Muscle of back (tissue), 11 donors: ENCODE measurements around the gene COL5A3. TPM values are rescaled to one million over a fixed set of nuclear protein-coding genes. Genes with fewer than 3 reads are reported as not detected.

Experiments
- DNase-seq, 3 donors: peaks; one replicate each; pipeline versions ENCODE4 v3.0.0 to v3.0.0-alpha.2; 2013
- polyA plus RNA-seq, 10 donors: library from polyadenylated mRNA; unstranded; fragments of 120-200 nt; gene quantifications; one replicate each; pipeline ENCODE4 v1.2.1, GENCODE V29; 2013; ENCODE audit not compliant: insufficient read length in 10 of 10

Gene COL5A3
- polyA plus RNA-seq, 10 donors = 55.3 to 119 (median 78.8) TPM

DNA sequence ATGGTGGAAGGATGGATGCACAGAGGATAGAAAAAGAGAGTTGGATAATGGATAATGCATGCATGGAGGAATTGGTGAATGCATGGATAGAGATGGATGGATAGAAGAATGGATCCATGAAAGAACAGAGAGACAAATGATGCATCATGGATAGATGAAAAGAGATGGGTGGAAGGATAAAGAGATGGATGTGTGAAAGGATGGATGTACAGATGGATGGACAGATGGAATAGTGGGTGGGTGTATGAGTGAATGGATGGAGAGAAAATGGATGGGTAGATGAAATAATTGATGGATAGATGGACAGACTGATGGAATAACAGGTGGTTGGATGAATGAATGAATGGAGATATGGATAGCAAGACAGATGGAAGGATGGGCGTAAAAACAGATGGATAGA is 99.7 kb downstream of the COL5A3 start:
- no peak for DNase-seq

Other genes starting within 250 kb of the COL5A3 start
- gene ZNF846, start 241.8 kb downstream of the COL5A3 start, polyA plus RNA-seq = 10 to 100 TPM in 5 of 10 donors, 1 to 10 TPM in 5; 5.1 to 15.0 (median 9.5) TPM
- 10 to 100 TPM; 22.8 to 30.1 (median 26.8) TPM for gene FBXL12, start 191.4 kb downstream of the COL5A3 start, polyA plus RNA-seq
- gene UBL5, start 182.6 kb downstream of the COL5A3 start, polyA plus RNA-seq = 100 to 1,000 TPM; 152 to 220 (median 187) TPM
- gene PIN1, start 175.2 kb downstream of the COL5A3 start, polyA plus RNA-seq = 10 to 100 TPM; 51.0 to 80.8 (median 59.4) TPM
- 10 to 100 TPM; 19.3 to 55.9 (median 32.7) TPM for gene OLFM2, start 74.0 kb downstream of the COL5A3 start, polyA plus RNA-seq
- not detected for gene RDH8, start 3.0 kb upstream of the COL5A3 start, polyA plus RNA-seq
- gene SHFL, start 75.8 kb upstream of the COL5A3 start, polyA plus RNA-seq = 10 to 100 TPM in 6 of 10 donors, 1 to 10 TPM in 4; 7.8 to 14.2 (median 10.6) TPM
- 10 to 100 TPM in 3 of 10 donors, 1 to 10 TPM in 6, under 1 TPM in 1; 0.86 to 17.8 (median 7.6) TPM for gene ANGPTL6, start 92.2 kb upstream of the COL5A3 start, polyA plus RNA-seq
- 10 to 100 TPM; 19.0 to 34.2 (median 25.3) TPM for gene PPAN, start 95.9 kb upstream of the COL5A3 start, polyA plus RNA-seq
- gene P2RY11, start 101.2 kb upstream of the COL5A3 start, polyA plus RNA-seq = 10 to 100 TPM in 2 of 10 donors, 1 to 10 TPM in 8; 7.1 to 10.5 (median 8.6) TPM
- gene EIF3G, start 109.4 kb upstream of the COL5A3 start, polyA plus RNA-seq = 100 to 1,000 TPM; 195 to 257 (median 239) TPM
- gene DNMT1, start 184.4 kb upstream of the COL5A3 start, polyA plus RNA-seq = 10 to 100 TPM; 56.0 to 95.6 (median 69.8) TPM
- gene S1PR2, start 220.8 kb upstream of the COL5A3 start, polyA plus RNA-seq = 10 to 100 TPM in 9 of 10 donors, 1 to 10 TPM in 1; 8.9 to 16.5 (median 13.1) TPM
- gene MRPL4, start 241.7 kb upstream of the COL5A3 start, polyA plus RNA-seq = 10 to 100 TPM; 21.8 to 39.6 (median 30.0) TPM